ENCODE results near the gene LEFTY2.

Gene LEFTY2

GRCh38 chr1:225953315-225953714 is 12.3 kb upstream of the LEFTY2 start:
- no peak for TF ChIP-seq CTCF (conservative IDR thresholded peaks at IDR 0.05; ENCODE audit: low read depth)
- DNase-seq (ENCODE audit: low spot score): no peak
- ChIA-PET CTCF (no interaction called here), POLR2A (ENCODE audit: low non-redundant PET) (no interaction called here)
- no peak overlapping the region for H3K27ac ChIP-seq

- H3K27ac ChIP-seq: no peak overlapping the region
- DNase-seq (ENCODE audit: low spot score): no peak
- ChIA-PET CTCF (interaction anchor here (0.9 to 1.5 kb wide), 2 partner anchors 36 to 68 kb away, joined by 3 read pairs; no protein-coding TSS in a partner anchor), POLR2A (ENCODE audit: low non-redundant PET) (no interaction called here)
- TF ChIP-seq CTCF (conservative IDR thresholded peaks at IDR 0.05; ENCODE audit: low read depth): no peak
Observed at GRCh38 chr1:225950905-225951497, 10.0 kb upstream of the LEFTY2 start.

- TF ChIP-seq CTCF (conservative IDR thresholded peaks at IDR 0.05; ENCODE audit: low read depth): no peak
- CTCF ChIA-PET: interaction anchor here (0.7 to 1.6 kb wide), 2 partner anchors 12 to 474 kb away, joined by 3 to 4 read pairs; no protein-coding TSS in a partner anchor
- no peak overlapping the region for H3K27ac ChIP-seq
- POLR2A ChIA-PET (ENCODE audit: low non-redundant PET): no interaction called here
- no peak for DNase-seq (ENCODE audit: low spot score)
Observed at GRCh38 chr1:225949041-225949440, 8.0 kb upstream of the LEFTY2 start.

GRCh38 chr1:225946803-225947202 is 5.8 kb upstream of the LEFTY2 start:
- no peak for TF ChIP-seq CTCF (conservative IDR thresholded peaks at IDR 0.05; ENCODE audit: low read depth)
- ChIA-PET POLR2A (ENCODE audit: low non-redundant PET) (no interaction called here), CTCF (no interaction called here)
- no peak for DNase-seq (ENCODE audit: low spot score)
- H3K27ac ChIP-seq: no peak overlapping the region

GRCh38 chr1:225946082-225946620 is 5.1 kb upstream of the LEFTY2 start:
- ChIA-PET POLR2A (ENCODE audit: low non-redundant PET) (no interaction called here), CTCF (interaction anchor here (1.5 to 1.6 kb wide), 2 partner anchors 16 to 472 kb away, joined by 4 read pairs; no protein-coding TSS in a partner anchor)
- TF ChIP-seq CTCF (conservative IDR thresholded peaks at IDR 0.05; ENCODE audit: low read depth): no peak
- no peak overlapping the region for H3K27ac ChIP-seq
- DNase-seq (ENCODE audit: low spot score): no peak

GRCh38 chr1:225945564-225945963 is 4.5 kb upstream of the LEFTY2 start:
- ChIA-PET POLR2A (ENCODE audit: low non-redundant PET) (interaction anchor here (0.6 kb wide), 1 partner anchor 27 kb away, joined by 7 read pairs; no protein-coding TSS in a partner anchor), CTCF (interaction anchor here (0.6 to 1.6 kb wide), 6 partner anchors 16 to 471 kb away, joined by 3 to 5 read pairs (median 4); partner anchors contain the start of gene TMEM63A)
- H3K27ac ChIP-seq: no peak overlapping the region
- no peak for TF ChIP-seq CTCF (conservative IDR thresholded peaks at IDR 0.05; ENCODE audit: low read depth)
- DNase-seq (ENCODE audit: low spot score): no peak
